NOMO-1 (cell line): ENCODE data around the gene TRIM4.
"Not testable (repeated sequence)": the region's sequence is repeated elsewhere in the genome, so short reads cannot be mapped to it uniquely, and the experiment has no call there.

Source experiments
- DNase-seq, 2 experiments: peaks; one replicate each; lab custom pipeline; 2025; ENCODE audit not compliant: unreplicated experiment in 2 of 2; lab: John Stamatoyannopoulos, UW

The TRIM4 gene, protein sequence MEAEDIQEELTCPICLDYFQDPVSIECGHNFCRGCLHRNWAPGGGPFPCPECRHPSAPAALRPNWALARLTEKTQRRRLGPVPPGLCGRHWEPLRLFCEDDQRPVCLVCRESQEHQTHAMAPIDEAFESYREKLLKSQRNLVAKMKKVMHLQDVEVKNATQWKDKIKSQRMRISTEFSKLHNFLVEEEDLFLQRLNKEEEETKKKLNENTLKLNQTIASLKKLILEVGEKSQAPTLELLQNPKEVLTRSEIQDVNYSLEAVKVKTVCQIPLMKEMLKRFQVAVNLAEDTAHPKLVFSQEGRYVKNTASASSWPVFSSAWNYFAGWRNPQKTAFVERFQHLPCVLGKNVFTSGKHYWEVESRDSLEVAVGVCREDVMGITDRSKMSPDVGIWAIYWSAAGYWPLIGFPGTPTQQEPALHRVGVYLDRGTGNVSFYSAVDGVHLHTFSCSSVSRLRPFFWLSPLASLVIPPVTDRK

DNA sequence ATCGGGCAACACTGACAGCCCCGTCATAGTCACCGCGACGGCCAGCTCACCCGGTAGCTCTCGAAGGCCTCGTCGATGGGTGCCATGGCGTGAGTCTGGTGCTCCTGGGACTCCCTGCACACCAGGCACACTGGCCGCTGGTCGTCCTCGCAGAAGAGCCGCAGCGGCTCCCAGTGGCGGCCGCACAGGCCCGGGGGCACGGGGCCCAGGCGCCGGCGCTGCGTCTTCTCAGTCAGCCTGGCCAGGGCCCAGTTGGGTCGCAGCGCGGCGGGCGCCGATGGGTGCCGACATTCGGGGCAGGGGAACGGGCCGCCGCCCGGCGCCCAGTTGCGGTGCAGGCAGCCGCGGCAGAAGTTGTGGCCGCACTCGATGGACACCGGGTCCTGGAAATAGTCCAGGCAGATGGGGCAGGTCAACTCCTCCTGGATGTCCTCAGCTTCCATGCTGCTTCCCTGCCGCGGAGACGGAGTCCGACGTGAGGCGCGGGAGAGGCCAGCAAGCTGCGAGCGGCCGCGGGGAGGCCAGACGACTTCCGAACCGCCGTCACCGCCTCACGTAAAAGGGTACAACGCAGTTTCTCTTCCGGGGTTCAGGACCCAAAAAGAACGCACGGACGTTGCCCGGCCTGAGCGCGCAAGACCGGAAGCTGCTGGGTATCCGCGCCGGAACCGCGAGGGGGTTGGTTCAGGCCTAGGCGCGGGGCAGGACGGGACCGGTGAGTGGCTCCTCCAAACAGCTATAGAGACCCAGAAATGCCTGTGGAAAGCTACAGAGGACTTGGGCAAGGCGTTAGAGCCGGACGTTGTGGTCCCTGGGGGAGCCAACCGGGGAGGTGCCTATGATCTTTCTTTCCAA, at the start of gene TRIM4:
Gene TRIM4, minus strand, starts transcription at position 572 of the 855 bp plus-strand sequence. Its CDS starts 129 bp downstream, at position 443.
- DNase-seq, result peak; percentile 99 to 100

DNA sequence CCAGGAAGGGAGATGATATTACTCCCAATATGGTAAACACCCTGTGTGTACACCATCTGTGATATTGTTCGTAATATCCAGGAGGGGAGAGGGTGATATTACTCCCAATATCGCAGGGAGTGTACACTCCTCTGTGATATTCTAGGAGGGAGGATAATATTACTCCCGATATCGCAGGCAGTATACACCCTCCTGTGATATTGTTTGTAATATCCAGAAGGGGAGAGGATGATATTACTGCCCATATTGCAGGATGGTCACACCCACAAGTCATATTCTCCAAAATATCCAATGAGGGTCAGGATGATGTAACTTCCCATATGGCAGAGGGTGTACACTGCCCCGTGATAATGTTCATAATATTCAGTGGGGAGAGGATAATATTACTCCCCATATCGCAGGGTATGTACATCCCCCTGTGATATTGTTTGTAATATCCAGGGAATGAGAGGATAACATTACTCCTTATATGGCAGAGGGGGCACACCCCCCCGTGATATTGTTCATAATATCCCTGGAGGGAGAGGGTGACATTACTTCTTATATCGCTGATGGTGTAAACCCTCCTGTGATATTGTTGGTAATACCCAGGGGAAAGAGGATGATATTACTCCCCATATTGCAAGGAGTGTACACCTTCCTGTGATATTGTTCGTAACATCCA, 39.4 kb upstream of the TRIM4 start:
- DNase-seq, result no peak

DNA sequence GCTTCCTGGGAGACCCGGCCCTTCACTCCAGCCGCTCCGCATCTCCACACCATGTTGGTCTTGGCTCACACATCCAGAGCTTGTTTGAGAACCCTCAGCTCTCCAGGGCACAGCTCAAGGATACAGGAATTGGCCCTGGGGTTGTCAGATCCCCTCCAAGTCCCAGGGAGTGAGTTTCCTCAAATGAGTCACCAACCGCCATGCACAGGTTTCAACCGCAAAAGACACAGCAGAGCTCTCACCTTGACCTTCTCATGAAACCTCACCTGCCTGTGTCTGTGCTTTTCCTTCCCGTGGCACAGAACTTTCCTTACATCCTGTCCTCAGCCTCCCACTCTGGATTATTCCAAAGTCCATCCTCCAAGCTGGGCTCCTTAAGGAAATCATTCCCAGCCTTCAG, 35.9 kb upstream of the TRIM4 start:
- DNase-seq, result no peak

- not testable (repeated sequence) for DNase-seq
These were observed 35.3 kb upstream of the TRIM4 start for GRCh38 chr7:99954643-99955042.

- DNase-seq, result peak; percentile 94 to 97
These were observed 34.3 kb upstream of the TRIM4 start for GRCh38 chr7:99953649-99954048.

DNA sequence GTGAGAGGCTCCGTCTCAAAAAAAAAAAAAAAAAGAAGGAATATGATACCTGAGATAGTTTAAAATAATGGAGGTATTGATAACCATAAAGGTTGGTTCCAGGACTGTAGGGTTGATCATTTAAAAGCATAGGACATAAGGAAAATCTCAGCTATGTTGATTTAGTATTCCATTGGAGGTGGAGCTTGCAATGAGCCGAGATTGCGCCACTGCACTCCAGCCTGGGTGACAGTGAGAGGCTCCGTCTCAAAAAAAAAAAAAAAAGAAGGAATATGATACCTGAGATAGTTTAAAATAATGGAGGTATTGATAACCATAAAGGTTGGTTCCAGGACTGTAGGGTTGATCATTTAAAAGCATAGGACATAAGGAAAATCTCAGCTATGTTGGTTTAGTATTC, 33.3 kb upstream of the TRIM4 start:
- not testable (repeated sequence) for DNase-seq

- not testable (repeated sequence) for DNase-seq
These were observed 31.5 kb upstream of the TRIM4 start for GRCh38 chr7:99950819-99951218.

GRCh38 chr7:99949645-99950228, 30.4 kb upstream of the TRIM4 start:
- no peak for DNase-seq

DNA sequence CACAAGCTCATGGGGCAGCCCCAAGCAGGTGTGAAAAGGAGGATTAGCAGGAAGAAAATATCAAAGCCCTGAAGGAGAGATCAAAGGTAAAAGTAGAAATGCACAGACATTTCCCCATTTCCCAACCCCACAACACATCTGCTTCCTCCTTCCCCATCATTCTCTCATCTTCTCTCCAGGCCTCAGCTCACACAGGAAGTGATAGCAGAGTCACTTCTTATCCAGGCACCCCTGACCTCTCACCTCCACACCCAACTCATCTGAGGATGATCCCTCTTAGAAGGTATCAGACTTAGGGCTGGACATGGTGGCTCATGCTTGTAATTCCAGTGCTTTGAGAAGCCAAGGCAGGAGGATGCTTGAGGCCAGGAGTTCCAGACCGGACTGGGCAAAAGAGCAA, 28.3 kb upstream of the TRIM4 start:
- DNase-seq, result no peak

DNA sequence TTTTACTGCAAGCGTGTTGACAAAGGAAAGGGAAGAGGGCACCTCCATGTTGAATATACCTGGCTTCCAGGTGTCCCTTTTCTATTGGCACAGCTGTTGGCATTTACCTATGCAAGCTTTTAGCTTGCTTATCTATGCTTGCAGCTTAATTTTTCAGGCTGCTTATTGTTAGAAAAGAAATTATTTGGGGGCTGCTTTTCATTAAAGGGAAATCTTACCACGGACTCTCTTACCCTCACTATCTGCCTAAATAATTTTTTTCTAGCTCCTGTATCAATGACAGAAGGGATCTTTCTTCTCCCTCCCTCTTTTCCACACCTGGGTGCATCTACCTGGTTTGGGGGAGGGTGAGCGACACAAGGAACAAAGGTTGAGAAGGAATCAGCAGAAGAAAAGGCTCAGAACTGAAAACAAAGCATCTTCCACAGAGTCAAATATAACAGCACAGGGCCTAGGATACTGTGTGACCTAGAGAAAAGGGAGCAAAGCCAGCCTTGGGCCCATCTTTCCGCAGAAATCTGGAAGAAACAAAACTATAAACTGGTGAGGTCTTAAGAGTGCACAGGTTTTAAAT, 25.3 kb upstream of the TRIM4 start:
- no peak for DNase-seq

GRCh38 chr7:99943641-99944496, 24.5 kb upstream of the TRIM4 start:
- no peak for DNase-seq

- DNase-seq, result no peak
These were observed 19.0 kb upstream of the TRIM4 start for GRCh38 chr7:99938296-99938695.

DNA sequence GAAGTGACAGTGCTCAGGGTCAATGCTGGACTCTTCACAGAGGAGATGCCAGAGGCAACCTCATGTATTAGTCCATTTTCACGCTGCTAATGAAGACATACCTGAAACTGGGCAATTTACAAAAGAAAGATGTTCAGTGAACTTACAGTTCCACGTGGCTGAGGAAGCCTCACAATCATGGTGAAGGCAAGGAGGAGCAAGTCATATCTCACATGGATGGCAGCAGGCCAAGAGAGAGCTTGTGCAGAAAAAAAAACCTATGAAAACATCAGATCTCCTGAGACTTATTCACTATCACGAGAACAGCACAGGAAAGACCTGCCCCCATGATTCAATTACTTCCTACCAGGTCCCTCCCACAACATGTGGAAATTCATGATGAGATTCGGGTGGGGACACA, 15.7 kb upstream of the TRIM4 start:
- DNase-seq, result not testable (repeated sequence)

DNA sequence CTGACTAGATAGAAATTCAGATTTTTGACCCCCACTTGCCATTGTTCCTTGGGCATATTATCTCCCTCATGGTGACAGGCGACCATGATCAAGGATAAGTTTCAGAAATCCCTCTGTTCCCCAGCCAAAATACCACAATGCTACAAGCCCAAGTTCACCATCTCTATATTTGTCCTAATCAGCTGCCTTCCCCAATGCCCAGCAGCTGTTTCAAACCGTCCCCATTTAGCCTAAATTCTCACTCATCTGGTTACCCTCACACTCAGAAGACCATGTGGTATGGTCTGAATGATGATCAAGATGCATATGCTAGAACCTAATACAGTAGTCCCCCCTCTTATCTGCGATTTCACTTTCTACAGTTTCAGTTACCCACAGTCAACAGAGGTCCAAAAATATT, 11.0 kb upstream of the TRIM4 start:
- DNase-seq, result no peak

- no peak for DNase-seq
These were observed 10.4 kb upstream of the TRIM4 start for GRCh38 chr7:99929730-99930053.

GRCh38 chr7:99928994-99929729, 9.8 kb upstream of the TRIM4 start, which contains the start of gene GJC3:
Gene GJC3 (minus strand): TSS chr7:99929620. CDS start chr7:99929620, 0 bp downstream.
- DNase-seq, result peak; percentile 51 to 82

DNA sequence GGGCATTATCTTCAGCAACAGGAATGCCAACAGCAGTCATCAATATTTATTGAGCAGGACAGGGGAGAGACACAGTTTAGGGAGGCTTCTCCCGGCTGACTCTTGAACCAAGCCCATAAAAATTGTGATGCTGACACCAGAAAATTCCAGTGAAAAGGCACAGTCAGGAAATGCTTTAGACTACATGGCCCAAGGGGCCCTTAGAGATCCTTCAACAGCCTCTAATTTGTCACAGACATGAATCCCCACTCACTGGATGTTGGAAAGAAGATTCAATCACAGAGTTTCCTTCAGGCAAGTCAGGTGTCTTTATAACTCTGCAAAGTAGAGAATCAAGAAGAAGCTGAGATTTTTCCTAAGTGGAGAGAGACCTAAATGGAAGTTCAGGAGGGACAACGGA, 8.9 kb upstream of the TRIM4 start:
- DNase-seq, result no peak

DNA sequence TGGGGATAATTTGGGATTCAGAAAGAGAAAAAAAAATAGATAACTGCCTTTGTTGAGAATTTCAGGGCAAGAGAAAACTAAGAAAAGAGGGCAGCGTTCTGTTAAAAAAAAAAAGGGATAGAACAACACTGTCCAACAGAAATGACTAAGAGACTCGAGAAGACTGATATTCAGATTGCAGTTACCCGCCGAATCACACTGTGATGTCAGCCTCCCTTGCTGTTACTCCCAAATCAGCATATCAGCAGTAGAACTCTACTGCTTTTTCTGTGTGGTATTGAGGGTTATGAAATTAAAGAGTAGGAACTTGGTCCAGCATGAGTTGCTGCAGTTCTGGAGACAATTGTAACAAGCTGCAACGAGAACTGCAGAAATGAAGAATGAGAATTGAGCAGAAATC, 8.2 kb upstream of the TRIM4 start:
- no peak for DNase-seq

GRCh38 chr7:99926321-99926720, 7.0 kb upstream of the TRIM4 start:
- no peak for DNase-seq
